ENCODE results near the gene BICC1. TPM values are rescaled to one million over a fixed set of nuclear protein-coding genes. Genes with fewer than 3 reads are reported as not detected.

Gene BICC1
- total and polyA plus RNA-seq, 4 donors: 0.82 to 6.1 (median 4.5) TPM

DNA sequence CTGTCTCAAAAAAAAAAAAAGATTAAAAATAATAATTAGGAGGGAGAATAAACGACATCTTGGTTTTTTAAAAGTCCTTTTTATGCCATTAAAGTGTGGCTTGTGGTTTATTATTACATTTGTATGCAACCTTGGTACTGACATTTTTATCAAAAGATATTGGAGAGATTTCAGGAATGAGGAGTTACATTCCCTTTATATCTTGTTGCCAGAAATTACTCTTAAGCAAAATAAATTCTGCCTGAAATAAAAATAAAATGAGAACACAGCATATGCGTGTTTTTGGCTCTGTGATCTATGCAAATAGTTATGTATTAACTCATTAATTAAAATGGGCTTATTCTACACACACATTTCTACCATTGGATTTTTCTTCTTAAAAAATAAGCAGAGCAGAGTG lies 202.4 kb downstream of the BICC1 start:
- Histone ChIP-seq H3K9ac (ENCODE audit: low read depth in 1 of 2, low read length in 2 of 2) (no peak overlapping the region), H3K9me3 (ENCODE audit: control insufficient read depth in 4 of 4, low read length in 3 of 4) (peaks cover 0 to 5% (median under 1%) of the 10 kb centered on the region in 4 donors), H3K27ac (ENCODE audit: low read depth in 1 of 2, low read length in 2 of 2) (no peak overlapping the region), H3K4me3 (ENCODE audit: low read depth in 1 of 3, low read length in 3 of 3) (no peak overlapping the region), H3K27me3 (ENCODE audit: control insufficient read depth in 4 of 4, insufficient read depth in 4 of 4, low read length in 3 of 4) (no peaks in the 10 kb centered on the region), H3K4me1 (ENCODE audit: control insufficient read depth in 4 of 4, insufficient read depth in 4 of 4, low read length in 3 of 4) (peaks cover 0 to 1% (median 0%) of the 10 kb centered on the region in 4 donors), H3K36me3 (ENCODE audit: control insufficient read depth in 4 of 4, insufficient read depth in 3 of 4, low read depth in 1 of 4, low read length in 3 of 4) (no peaks in the 10 kb centered on the region)
- TF ChIP-seq FOXA2 (IDR thresholded peaks at IDR 0.05) (no peak), RXRA (IDR thresholded peaks at IDR 0.05) (no peak), YY1 (IDR thresholded peaks at IDR 0.05) (no peak), HNF4G (IDR thresholded peaks at IDR 0.05) (no peak), RAD21 (IDR thresholded peaks at IDR 0.05) (no peak), JUND (IDR thresholded peaks at IDR 0.05) (no peak), SP1 (IDR thresholded peaks at IDR 0.05) (no peak), FOXA1 (IDR thresholded peaks at IDR 0.05) (no peak), GABPA (IDR thresholded peaks at IDR 0.05 in 1 of 2, conservative IDR thresholded peaks at IDR 0.05 in 1 of 2) (no peak), TAF1 (conservative IDR thresholded peaks at IDR 0.05) (no peak), EGR1 (IDR thresholded peaks at IDR 0.05; ENCODE audit: low read depth in 2 of 2) (no peak)
- TF ChIP-seq, protein P1, sequence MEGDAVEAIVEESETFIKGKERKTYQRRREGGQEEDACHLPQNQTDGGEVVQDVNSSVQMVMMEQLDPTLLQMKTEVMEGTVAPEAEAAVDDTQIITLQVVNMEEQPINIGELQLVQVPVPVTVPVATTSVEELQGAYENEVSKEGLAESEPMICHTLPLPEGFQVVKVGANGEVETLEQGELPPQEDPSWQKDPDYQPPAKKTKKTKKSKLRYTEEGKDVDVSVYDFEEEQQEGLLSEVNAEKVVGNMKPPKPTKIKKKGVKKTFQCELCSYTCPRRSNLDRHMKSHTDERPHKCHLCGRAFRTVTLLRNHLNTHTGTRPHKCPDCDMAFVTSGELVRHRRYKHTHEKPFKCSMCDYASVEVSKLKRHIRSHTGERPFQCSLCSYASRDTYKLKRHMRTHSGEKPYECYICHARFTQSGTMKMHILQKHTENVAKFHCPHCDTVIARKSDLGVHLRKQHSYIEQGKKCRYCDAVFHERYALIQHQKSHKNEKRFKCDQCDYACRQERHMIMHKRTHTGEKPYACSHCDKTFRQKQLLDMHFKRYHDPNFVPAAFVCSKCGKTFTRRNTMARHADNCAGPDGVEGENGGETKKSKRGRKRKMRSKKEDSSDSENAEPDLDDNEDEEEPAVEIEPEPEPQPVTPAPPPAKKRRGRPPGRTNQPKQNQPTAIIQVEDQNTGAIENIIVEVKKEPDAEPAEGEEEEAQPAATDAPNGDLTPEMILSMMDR (IDR thresholded peaks at IDR 0.05; ENCODE audit: low read depth, low read length, missing input control): no peak
- TF ChIP-seq, protein P2, sequence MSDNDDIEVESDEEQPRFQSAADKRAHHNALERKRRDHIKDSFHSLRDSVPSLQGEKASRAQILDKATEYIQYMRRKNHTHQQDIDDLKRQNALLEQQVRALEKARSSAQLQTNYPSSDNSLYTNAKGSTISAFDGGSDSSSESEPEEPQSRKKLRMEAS (IDR thresholded peaks at IDR 0.05): no peak
- DNase-seq (ENCODE audit: low spot score): no peak
- WGBS: 81% methylated on average over 2 of the region's 2 CpGs

DNA sequence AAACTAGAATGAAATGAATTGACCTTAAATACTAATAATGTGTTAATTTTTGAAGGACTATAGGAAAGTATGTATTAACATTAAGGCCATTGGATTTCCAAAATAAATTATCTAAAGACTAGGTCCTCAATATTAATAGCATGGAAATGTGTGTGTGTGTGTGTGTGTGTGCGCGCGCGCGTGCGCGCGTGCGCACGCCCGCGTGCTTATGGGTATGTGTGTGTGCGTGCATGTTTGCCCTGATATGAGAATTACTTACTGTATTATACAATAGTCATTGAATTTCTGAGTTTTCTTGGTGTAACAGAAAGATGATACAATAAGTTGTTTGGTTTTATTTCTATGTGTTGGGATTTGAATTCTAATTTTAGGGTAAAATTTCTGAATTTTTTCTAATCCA lies 205.9 kb downstream of the BICC1 start:
- Histone ChIP-seq H3K9me3 (ENCODE audit: control insufficient read depth in 4 of 4, low read length in 3 of 4) (peaks cover 0 to 5% (median under 1%) of the 10 kb centered on the region in 4 donors), H3K9ac (ENCODE audit: low read depth in 1 of 2, low read length in 2 of 2) (no peak overlapping the region), H3K4me1 (ENCODE audit: control insufficient read depth in 4 of 4, insufficient read depth in 4 of 4, low read length in 3 of 4) (peaks cover 0 to 1% (median 0%) of the 10 kb centered on the region in 4 donors), H3K4me3 (ENCODE audit: low read depth in 1 of 3, low read length in 3 of 3) (no peak overlapping the region), H3K27ac (ENCODE audit: low read depth in 1 of 2, low read length in 2 of 2) (no peak overlapping the region), H3K36me3 (ENCODE audit: control insufficient read depth in 4 of 4, insufficient read depth in 3 of 4, low read depth in 1 of 4, low read length in 3 of 4) (no peaks in the 10 kb centered on the region), H3K27me3 (ENCODE audit: control insufficient read depth in 4 of 4, insufficient read depth in 4 of 4, low read length in 3 of 4) (no peaks in the 10 kb centered on the region)
- 66% methylated on average over 13 of the region's 13 CpGs for WGBS
- DNase-seq (ENCODE audit: low spot score): no peak
- TF ChIP-seq, protein P2 (IDR thresholded peaks at IDR 0.05): no peak
- TF ChIP-seq RAD21 (IDR thresholded peaks at IDR 0.05): no peak
- TF ChIP-seq RXRA (IDR thresholded peaks at IDR 0.05): no peak
- TF ChIP-seq, protein P3, sequence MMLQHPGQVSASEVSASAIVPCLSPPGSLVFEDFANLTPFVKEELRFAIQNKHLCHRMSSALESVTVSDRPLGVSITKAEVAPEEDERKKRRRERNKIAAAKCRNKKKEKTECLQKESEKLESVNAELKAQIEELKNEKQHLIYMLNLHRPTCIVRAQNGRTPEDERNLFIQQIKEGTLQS (IDR thresholded peaks at IDR 0.05): no peak
- no peak for TF ChIP-seq SP1 (IDR thresholded peaks at IDR 0.05)
- TF ChIP-seq FOXA1 (IDR thresholded peaks at IDR 0.05): no peak
- TF ChIP-seq, protein P1 (IDR thresholded peaks at IDR 0.05; ENCODE audit: low read depth, low read length, missing input control): no peak
- no peak for TF ChIP-seq GABPA (IDR thresholded peaks at IDR 0.05 in 1 of 2, conservative IDR thresholded peaks at IDR 0.05 in 1 of 2)
- TF ChIP-seq FOXA2 (IDR thresholded peaks at IDR 0.05): no peak
- TF ChIP-seq EGR1 (IDR thresholded peaks at IDR 0.05; ENCODE audit: low read depth in 2 of 2): no peak
- TF ChIP-seq, protein P4, sequence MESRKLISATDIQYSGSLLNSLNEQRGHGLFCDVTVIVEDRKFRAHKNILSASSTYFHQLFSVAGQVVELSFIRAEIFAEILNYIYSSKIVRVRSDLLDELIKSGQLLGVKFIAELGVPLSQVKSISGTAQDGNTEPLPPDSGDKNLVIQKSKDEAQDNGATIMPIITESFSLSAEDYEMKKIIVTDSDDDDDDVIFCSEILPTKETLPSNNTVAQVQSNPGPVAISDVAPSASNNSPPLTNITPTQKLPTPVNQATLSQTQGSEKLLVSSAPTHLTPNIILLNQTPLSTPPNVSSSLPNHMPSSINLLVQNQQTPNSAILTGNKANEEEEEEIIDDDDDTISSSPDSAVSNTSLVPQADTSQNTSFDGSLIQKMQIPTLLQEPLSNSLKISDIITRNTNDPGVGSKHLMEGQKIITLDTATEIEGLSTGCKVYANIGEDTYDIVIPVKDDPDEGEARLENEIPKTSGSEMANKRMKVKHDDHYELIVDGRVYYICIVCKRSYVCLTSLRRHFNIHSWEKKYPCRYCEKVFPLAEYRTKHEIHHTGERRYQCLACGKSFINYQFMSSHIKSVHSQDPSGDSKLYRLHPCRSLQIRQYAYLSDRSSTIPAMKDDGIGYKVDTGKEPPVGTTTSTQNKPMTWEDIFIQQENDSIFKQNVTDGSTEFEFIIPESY (IDR thresholded peaks at IDR 0.05): no peak
- TF ChIP-seq HNF4A (conservative IDR thresholded peaks at IDR 0.05): no peak

Measured in liver (tissue), 9 donors.